Pancreas (tissue), 10 donors: ENCODE measurements around the gene CHMP4A. TPM values are rescaled to one million over a fixed set of nuclear protein-coding genes. Genes with fewer than 3 reads are reported as not detected.
A peak's percentile ranks its signal among the peaks of the same experiment; 100 is the strongest.

Experiments
- ATAC-seq, 4 donors: fragments of 200-7000 bp; cut with Tn5 transposase; one replicate each; pipeline versions ENCODE4 v1.8.0 to v1.9.1; 2020; ENCODE audit warnings: mild to moderate bottlenecking in 4 of 4, moderate library complexity in 4 of 4
- DNase-seq, 6 donors: peaks; one replicate each; pipeline ENCODE4 v3.0.0-alpha.2; 2020
- FAIRE-seq: peaks from 2 replicates; lab custom pipeline; 2012; peaks lifted over from hg19 to GRCh38; lab: Jason Lieb, UNC
- H3K27ac ChIP-seq, 4 donors: fragments of 200-600 bp; sonication (generic); 1 replicate in 3 of 4; 2 replicates in 1 of 4; pipeline versions ENCODE4 v1.5.0 to v1.8.0; 2020
- H3K27me3 ChIP-seq, 4 donors: fragments of 200-600 bp; one replicate each; pipeline ENCODE4 v1.8.0; 2021
- H3K36me3 ChIP-seq, 3 donors: fragments of 200-600 bp; sonication (generic) in 1 of 3; one replicate each; pipeline versions ENCODE4 v1.5.0 to v1.8.0; 2020 to 2021
- H3K4me1 ChIP-seq, 3 donors: fragments of 200-600 bp; one replicate each; pipeline ENCODE4 v1.8.0; 2021
- H3K4me3 ChIP-seq, 4 donors: fragments of 200-600 bp; sonication (generic) in 2 of 4; one replicate each; pipeline versions ENCODE4 v1.5.0 to v1.8.0; 2020 to 2021
- H3K9me3 ChIP-seq, 4 donors: fragments of 200-600 bp; one replicate each; pipeline ENCODE4 v1.8.0; 2021
- CTCF ChIP-seq, 4 donors: fragments of 200-600 bp; sonication (generic) in 3 of 4; IDR thresholded peaks; one replicate each; pipeline versions ENCODE4 v1.5.0 to v1.8.0; 2021; ENCODE audit warnings: antibody characterized with exemption in 4 of 4
- WGBS, 2 donors: extraction: QIAGEN DNeasy Blood & Tissue Kit; methylation state at CpG; one replicate each; pipeline ENCODE4 v1.1.7; 2013; 5-methylcytosine and 5-hydroxymethylcytosine counted together
- intact Hi-C, 3 donors: fragments of 100-400 bp; cut with DNase I; formaldehyde crosslinking; loops; one replicate each; pipeline versions ENCODE4 v1.11.1 to v1.14.2; 2022
- polyA plus RNA-seq, 2 donors: library from polyadenylated mRNA; stranded (reverse); fragments of 200-250 nt; gene quantifications; one replicate each; pipeline ENCODE4 v1.2.3, GENCODE V29; 2013
- total RNA-seq, 6 donors: library from RNA; stranded (reverse); fragmentation: NEBNext Ultra II Directional in 4 of 6; extraction: Animal tissue kit (Norgen Biotek cat#: 25700) in 4 of 6; gene quantifications; one replicate each; pipeline versions ENCODE4 v1.2.1 to v1.2.4, GENCODE V29; 2021 to 2023
- donor health status: healthy with polysubstance abuse.
- donor health status: DM: no; HTN: no; CAD: no; lungs with moderate emphysema.
- donor health status: DM: no; HTN: no; CAD: no.
- donor health status: control.
- donor health status: control.
- donor health status: Bipolar disorder and iron deficiency.
- donor health status: DM: yes; HTN: yes; CAD: no.
- donor health status: DM: no; HTN: no; CAD: no.
- donor health status: DM: no; HTN: no; CAD: no.
- donor health status: DM: yes; HTN: yes; CAD: no.

The CHMP4A gene
- total and polyA plus RNA-seq, 8 donors: 16.3 to 79.9 (median 23.5) TPM

- H3K27ac ChIP-seq: peak overlapping the region in 3 of 4 donors; percentile 61 to 78 (median 64)
- no peak for TF ChIP-seq CTCF (IDR thresholded peaks at IDR 0.05)
- DNase-seq (peak in 2 of 6 donors; percentile 32 to 60), FAIRE-seq (no peak), ATAC-seq (peak; percentile 27 to 76 (median 62))
- no peaks in the 10 kb centered on the region for H3K27me3 ChIP-seq
- no peaks in the 10 kb centered on the region for H3K9me3 ChIP-seq
- intact Hi-C loops: no loop called here
- no peaks in the 10 kb centered on the region for H3K36me3 ChIP-seq
- H3K4me3 ChIP-seq: no peak overlapping the region
- no peaks in the 10 kb centered on the region for H3K4me1 ChIP-seq
- WGBS, 2 donors: 72% methylated on average over 16 of the region's 16 CpGs
These were observed 46.9 kb upstream of the CHMP4A start for GRCh38 chr14:24260026-24260779.

- FAIRE-seq: no peak
- Histone ChIP-seq H3K4me3 (no peak overlapping the region), H3K9me3 (no peaks in the 10 kb centered on the region), H3K27ac (peak overlapping the region; percentile 44 to 78 (median 62)), H3K36me3 (no peaks in the 10 kb centered on the region), H3K27me3 (no peaks in the 10 kb centered on the region), H3K4me1 (no peaks in the 10 kb centered on the region)
- DNase-seq: peak in 4 of 6 donors; percentile 70 to 86 (median 80)
- ATAC-seq: peak; percentile 14 to 79 (median 62)
- intact Hi-C loops: no loop called here
- TF ChIP-seq CTCF (IDR thresholded peaks at IDR 0.05): no peak
- 62 to 67% methylated on average over 15 to 16 of the region's 16 CpGs for WGBS, 2 donors
These were observed 46.2 kb upstream of the CHMP4A start for GRCh38 chr14:24259282-24260025.

- Histone ChIP-seq H3K27me3 (no peaks in the 10 kb centered on the region), H3K36me3 (no peaks in the 10 kb centered on the region), H3K27ac (peak overlapping the region in 3 of 4 donors; percentile 61 to 78 (median 64)), H3K4me1 (no peaks in the 10 kb centered on the region), H3K9me3 (no peaks in the 10 kb centered on the region), H3K4me3 (no peak overlapping the region)
- FAIRE-seq (no peak), ATAC-seq (peak in 1 of 4 donors; percentile 5), DNase-seq (peak in 2 of 6 donors; percentile 35 to 42)
- no peak for TF ChIP-seq CTCF (IDR thresholded peaks at IDR 0.05)
- 82 to 90% methylated on average over 18 of the region's 18 CpGs for WGBS, 2 donors
- intact Hi-C loops: no loop called here
These were observed 45.4 kb upstream of the CHMP4A start for GRCh38 chr14:24258548-24259265.

- no peaks in the 10 kb centered on the region for H3K9me3 ChIP-seq
- DNase-seq: peak in 1 of 6 donors; percentile 20
- FAIRE-seq: no peak
- ATAC-seq: no peak
- H3K27me3 ChIP-seq: no peaks in the 10 kb centered on the region
- H3K4me3 ChIP-seq: no peak overlapping the region
- no peak overlapping the region for H3K27ac ChIP-seq
- H3K36me3 ChIP-seq: no peaks in the 10 kb centered on the region
- no peaks in the 10 kb centered on the region for H3K4me1 ChIP-seq
- WGBS, 2 donors: 84 to 90% methylated on average over 9 of the region's 9 CpGs
- intact Hi-C loops: no loop called here
- no peak for TF ChIP-seq CTCF (IDR thresholded peaks at IDR 0.05)
These were observed 44.8 kb upstream of the CHMP4A start for GRCh38 chr14:24258119-24258518.
